CD4-positive, CD25-positive, alpha-beta regulatory T cell (primary cell): ENCODE data around the gene OXCT1. TPM values are rescaled to one million over a fixed set of nuclear protein-coding genes. Genes with fewer than 3 reads are reported as not detected.
A peak's percentile ranks its signal among the peaks of the same experiment; 100 is the strongest.

Experiments
- ATAC-seq, 2 donors: fragments of 150-1000 bp; cut with Tn5 transposase; one replicate each; pipeline ENCODE4 v1.10.0; 2021; ENCODE audit warnings: low read depth in 2 of 2, moderate number of reproducible peaks in 2 of 2, moderate library complexity in 1 of 2
- DNase-seq, 3 donors: peaks; one replicate each; pipeline versions ENCODE4 v3.0.0 to v3.0.0-alpha.2; 2012 to 2022; ENCODE audit warnings: mixed read lengths in 1 of 3
- H3K27ac ChIP-seq: one replicate; pipeline ENCODE4 v1.7.0; 2013; ENCODE audit warnings: mild to moderate bottlenecking, low read length; ENCODE audit not compliant: insufficient read depth, poor library complexity, severe bottlenecking
- H3K27me3 ChIP-seq: one replicate; pipeline ENCODE4 v1.7.0; 2013; ENCODE audit warnings: low read length; ENCODE audit not compliant: control insufficient read depth, insufficient read depth
- H3K36me3 ChIP-seq: one replicate; pipeline ENCODE4 v1.7.0; 2013; ENCODE audit warnings: mild to moderate bottlenecking, low read length, moderate library complexity; ENCODE audit not compliant: control insufficient read depth, insufficient read depth
- H3K4me1 ChIP-seq: 2 replicates; pipeline ENCODE4 v1.7.0; 2013; ENCODE audit warnings: mild to moderate bottlenecking, low read length; ENCODE audit not compliant: insufficient read depth, control insufficient read depth, poor library complexity, severe bottlenecking
- H3K4me3 ChIP-seq: one replicate; pipeline ENCODE4 v1.7.0; 2013; ENCODE audit warnings: low read depth, mild to moderate bottlenecking, low read length, moderate library complexity
- H3K9me3 ChIP-seq, 2 experiments: 1 replicate in 1 of 2; 2 replicates in 1 of 2; pipeline ENCODE4 v1.7.0; 2013; ENCODE audit warnings: low read length in 2 of 2, mild to moderate bottlenecking in 1 of 2, moderate library complexity in 1 of 2; ENCODE audit not compliant: control insufficient read depth in 2 of 2
- H3K27ac Mint-ChIP-seq, 3 donors: one replicate each; pipeline ENCODE4 v1.8.0; 2020 to 2022; ENCODE audit warnings: mild to moderate bottlenecking in 3 of 3, mixed read lengths in 3 of 3, moderate library complexity in 2 of 3
- H3K27me3 Mint-ChIP-seq: one replicate; pipeline ENCODE4 v1.8.0; 2022; ENCODE audit warnings: mild to moderate bottlenecking, mixed read lengths
- H3K36me3 Mint-ChIP-seq: one replicate; pipeline ENCODE4 v1.8.0; 2020; ENCODE audit warnings: mixed read lengths
- H3K4me1 Mint-ChIP-seq, 4 donors: one replicate each; pipeline ENCODE4 v1.8.0; 2020 to 2022; ENCODE audit warnings: mixed read lengths in 4 of 4, mild to moderate bottlenecking in 1 of 4
- H3K4me3 Mint-ChIP-seq, 4 donors: one replicate each; pipeline ENCODE4 v1.8.0; 2020 to 2022; ENCODE audit warnings: mild to moderate bottlenecking in 4 of 4, mixed read lengths in 4 of 4, moderate library complexity in 3 of 4
- H3K9me3 Mint-ChIP-seq, 7 donors: one replicate each; pipeline ENCODE4 v1.8.0; 2020 to 2022; ENCODE audit warnings: mixed read lengths in 7 of 7, mild to moderate bottlenecking in 3 of 7, moderate library complexity in 2 of 7
- polyA plus RNA-seq, 4 donors: library from polyadenylated mRNA; unstranded; fragments of 300-500 nt; fragmentation: Illumina TruSeq; gene quantifications; one replicate each; pipeline ENCODE4 v1.2.3, GENCODE V29; 2021
- total RNA-seq: library from RNA; stranded (reverse); gene quantifications from one replicate; pipeline ENCODE4 v1.2.3, GENCODE V29; 2022

The OXCT1 gene
- total and polyA plus RNA-seq, 5 donors from 2014 or later: 22.3 to 31.3 (median 29.2) TPM

GRCh38 chr5:41882765-41883164 is 12.5 kb upstream of the OXCT1 start:
- Histone ChIP-seq H3K27me3 (peaks cover 2% of the 10 kb centered on the region), H3K4me3 (no peak overlapping the region), H3K9me3 (no peaks in the 10 kb centered on the region), H3K4me1 (no peaks in the 10 kb centered on the region), H3K36me3 (no peaks in the 10 kb centered on the region), H3K27ac (no peak overlapping the region)
- Mint-ChIP-seq H3K4me3 (no peak overlapping the region), H3K36me3 (no peaks in the 10 kb centered on the region), H3K4me1 (no peaks in the 10 kb centered on the region), H3K27me3 (peaks cover 37% of the 10 kb centered on the region), H3K9me3 (peaks cover 0 to 1% (median 0%) of the 10 kb centered on the region in 7 donors), H3K27ac (peak overlapping the region in 1 of 3 donors; percentile 69)
- DNase-seq (no peak), ATAC-seq (no peak)

GRCh38 chr5:41878643-41879478 is 8.6 kb upstream of the OXCT1 start:
- Histone ChIP-seq H3K4me3 (no peak overlapping the region), H3K9me3 (no peaks in the 10 kb centered on the region), H3K27me3 (peaks cover 2% of the 10 kb centered on the region), H3K4me1 (no peaks in the 10 kb centered on the region), H3K36me3 (no peaks in the 10 kb centered on the region), H3K27ac (no peak overlapping the region)
- Mint-ChIP-seq H3K27me3 (peaks cover 26% of the 10 kb centered on the region), H3K4me1 (peaks cover 0 to 6% (median 2%) of the 10 kb centered on the region in 4 donors), H3K9me3 (peaks cover 0 to 1% (median 0%) of the 10 kb centered on the region in 7 donors), H3K27ac (no peak overlapping the region), H3K4me3 (no peak overlapping the region), H3K36me3 (no peaks in the 10 kb centered on the region)
- ATAC-seq (no peak), DNase-seq (no peak)

GRCh38 chr5:41878173-41878572 is 7.9 kb upstream of the OXCT1 start:
- H3K4me1 ChIP-seq: no peaks in the 10 kb centered on the region
- no peak overlapping the region for H3K4me3 ChIP-seq
- Mint-ChIP-seq H3K27ac (no peak overlapping the region), H3K36me3 (no peaks in the 10 kb centered on the region), H3K27me3 (peaks cover 23% of the 10 kb centered on the region), H3K9me3 (peaks cover 0 to 1% (median 0%) of the 10 kb centered on the region in 7 donors), H3K4me3 (no peak overlapping the region), H3K4me1 (peaks cover 0 to 6% (median 2%) of the 10 kb centered on the region in 4 donors)
- no peak for ATAC-seq
- no peaks in the 10 kb centered on the region for H3K36me3 ChIP-seq
- H3K9me3 ChIP-seq: no peaks in the 10 kb centered on the region
- DNase-seq: no peak
- H3K27me3 ChIP-seq: peaks cover 2% of the 10 kb centered on the region
- no peak overlapping the region for H3K27ac ChIP-seq

GRCh38 chr5:41877408-41877807 is 7.2 kb upstream of the OXCT1 start:
- peaks cover 0 to 6% (median 2%) of the 10 kb centered on the region in 4 donors for H3K4me1 Mint-ChIP-seq
- Histone ChIP-seq H3K27me3 (peaks cover 2% of the 10 kb centered on the region), H3K9me3 (no peaks in the 10 kb centered on the region), H3K4me1 (no peaks in the 10 kb centered on the region), H3K36me3 (no peaks in the 10 kb centered on the region), H3K4me3 (no peak overlapping the region), H3K27ac (no peak overlapping the region)
- peaks cover 22% of the 10 kb centered on the region for H3K27me3 Mint-ChIP-seq
- no peak overlapping the region for H3K4me3 Mint-ChIP-seq
- H3K36me3 Mint-ChIP-seq: no peaks in the 10 kb centered on the region
- no peak overlapping the region for H3K27ac Mint-ChIP-seq
- no peak for DNase-seq
- peaks cover 0 to 1% (median 0%) of the 10 kb centered on the region in 7 donors for H3K9me3 Mint-ChIP-seq
- no peak for ATAC-seq

GRCh38 chr5:41876678-41877077 is 6.5 kb upstream of the OXCT1 start:
- H3K27ac ChIP-seq: no peak overlapping the region
- peaks cover 0 to 7% (median 4%) of the 10 kb centered on the region in 4 donors for H3K4me1 Mint-ChIP-seq
- peaks cover 17% of the 10 kb centered on the region for H3K27me3 Mint-ChIP-seq
- no peaks in the 10 kb centered on the region for H3K9me3 ChIP-seq
- no peaks in the 10 kb centered on the region for H3K36me3 Mint-ChIP-seq
- H3K27ac Mint-ChIP-seq: no peak overlapping the region
- no peaks in the 10 kb centered on the region for H3K36me3 ChIP-seq
- H3K27me3 ChIP-seq: peaks cover 2% of the 10 kb centered on the region
- H3K4me3 ChIP-seq: no peak overlapping the region
- no peak overlapping the region for H3K4me3 Mint-ChIP-seq
- ATAC-seq: no peak
- no peak for DNase-seq
- H3K9me3 Mint-ChIP-seq: peaks cover 0 to 1% (median 0%) of the 10 kb centered on the region in 7 donors
- no peaks in the 10 kb centered on the region for H3K4me1 ChIP-seq

- peaks cover 14% of the 10 kb centered on the region for H3K27me3 Mint-ChIP-seq
- H3K4me1 Mint-ChIP-seq: peaks cover 7 to 23% (median 16%) of the 10 kb centered on the region in 4 donors
- no peaks in the 10 kb centered on the region for H3K36me3 ChIP-seq
- H3K4me3 Mint-ChIP-seq: peak overlapping the region in 1 of 4 donors; percentile 11
- H3K27ac ChIP-seq: no peak overlapping the region
- H3K4me3 ChIP-seq: no peak overlapping the region
- H3K4me1 ChIP-seq: peaks cover 9% of the 10 kb centered on the region
- peak in 1 of 3 donors; percentile 16 for DNase-seq
- no peaks in the 10 kb centered on the region for H3K36me3 Mint-ChIP-seq
- no peaks in the 10 kb centered on the region for H3K9me3 ChIP-seq
- peak overlapping the region in 1 of 3 donors; percentile 43 for H3K27ac Mint-ChIP-seq
- H3K9me3 Mint-ChIP-seq: no peaks in the 10 kb centered on the region
- H3K27me3 ChIP-seq: peaks cover 2% of the 10 kb centered on the region
- ATAC-seq: no peak
These were observed 4.9 kb upstream of the OXCT1 start for GRCh38 chr5:41875121-41875520.

GRCh38 chr5:41874512-41875060 is 4.4 kb upstream of the OXCT1 start:
- Histone ChIP-seq H3K27ac (no peak overlapping the region), H3K36me3 (no peaks in the 10 kb centered on the region), H3K9me3 (no peaks in the 10 kb centered on the region), H3K4me1 (peaks cover 10% of the 10 kb centered on the region), H3K4me3 (no peak overlapping the region), H3K27me3 (peaks cover 2% of the 10 kb centered on the region)
- DNase-seq (no peak), ATAC-seq (no peak)
- no peak overlapping the region for H3K4me3 Mint-ChIP-seq
- peaks cover 11% of the 10 kb centered on the region for H3K27me3 Mint-ChIP-seq
- H3K36me3 Mint-ChIP-seq: no peaks in the 10 kb centered on the region
- peak overlapping the region in 1 of 3 donors; percentile 43 for H3K27ac Mint-ChIP-seq
- no peaks in the 10 kb centered on the region for H3K9me3 Mint-ChIP-seq
- peaks cover 7 to 23% (median 17%) of the 10 kb centered on the region in 4 donors for H3K4me1 Mint-ChIP-seq
